Measurements from ENCODE around the gene PPM1A. TPM values are rescaled to one million over a fixed set of nuclear protein-coding genes. Genes with fewer than 3 reads are reported as not detected.

PPM1A gene
- total RNA-seq, 2 donors from 2014 or later = 37.0 to 42.4 TPM

Other genes starting within 250 kb of the PPM1A start
- gene PCNX4, start 157.3 kb upstream of the PPM1A start, total RNA-seq = 10 to 100 TPM; 63.2 to 65.0 TPM
- gene DHRS7, start 83.8 kb upstream of the PPM1A start, total RNA-seq = 10 to 100 TPM; 57.6 to 71.8 TPM
- gene C14orf39, start 236.8 kb downstream of the PPM1A start, total RNA-seq = not detected